RPMI8226 (cell line): ENCODE measurements around the gene ASB3.
"Not testable (repeated sequence)": the region's sequence is repeated elsewhere in the genome, so short reads cannot be mapped to it uniquely, and the experiment has no call there.

Source experiments
- DNase-seq: peaks from one replicate; pipeline ENCODE4 v3.0.0-alpha.2; 2015

Gene ASB3

DNA sequence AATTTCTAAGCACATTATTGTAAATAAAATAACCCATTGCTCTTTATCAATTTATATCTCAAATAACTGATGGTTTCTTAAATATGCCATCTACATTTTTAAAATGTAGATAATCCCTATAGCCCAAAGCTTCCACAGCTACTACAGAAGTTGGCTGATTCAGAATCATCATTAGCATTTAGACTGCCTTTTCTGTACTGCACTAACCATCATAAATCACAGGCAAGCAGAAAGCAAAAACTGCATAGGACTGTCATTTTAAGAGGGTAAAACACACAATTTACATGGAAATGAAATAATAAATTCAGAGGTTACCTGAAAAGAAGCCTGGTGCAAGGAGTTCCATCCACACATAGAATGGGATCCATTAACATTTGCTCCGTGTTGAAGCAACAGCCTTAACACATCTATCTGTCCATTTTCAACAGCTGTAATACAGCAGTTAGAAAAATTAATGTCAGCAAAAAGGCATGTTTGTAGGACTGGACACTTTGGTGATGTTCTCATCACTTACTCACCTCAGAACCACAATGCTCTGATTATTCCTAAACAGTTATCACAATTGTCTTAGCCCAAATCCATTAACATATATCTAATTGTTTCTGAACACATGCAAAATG is 57.5 kb downstream of the ASB3 start:
- DNase-seq: no peak

DNA sequence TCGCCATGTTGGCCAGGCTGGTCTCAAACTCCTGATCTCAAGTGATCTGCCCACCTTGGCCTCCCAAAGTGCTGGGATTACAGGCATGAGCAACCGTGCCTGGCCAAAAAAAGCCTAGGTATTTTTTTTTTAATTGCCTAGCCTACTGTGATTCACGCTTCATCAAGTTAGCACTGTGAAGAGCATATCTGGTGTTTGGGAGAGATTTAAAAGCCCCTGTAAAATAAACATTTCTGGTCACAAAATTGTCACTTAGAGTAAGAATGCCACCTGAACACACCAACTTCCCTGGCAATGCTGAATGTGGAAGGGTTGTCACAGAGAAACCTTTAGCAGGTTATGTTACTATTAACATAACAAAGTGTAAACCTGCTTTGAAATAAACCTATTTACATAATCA is 58.8 kb downstream of the ASB3 start:
- DNase-seq: no peak

DNA sequence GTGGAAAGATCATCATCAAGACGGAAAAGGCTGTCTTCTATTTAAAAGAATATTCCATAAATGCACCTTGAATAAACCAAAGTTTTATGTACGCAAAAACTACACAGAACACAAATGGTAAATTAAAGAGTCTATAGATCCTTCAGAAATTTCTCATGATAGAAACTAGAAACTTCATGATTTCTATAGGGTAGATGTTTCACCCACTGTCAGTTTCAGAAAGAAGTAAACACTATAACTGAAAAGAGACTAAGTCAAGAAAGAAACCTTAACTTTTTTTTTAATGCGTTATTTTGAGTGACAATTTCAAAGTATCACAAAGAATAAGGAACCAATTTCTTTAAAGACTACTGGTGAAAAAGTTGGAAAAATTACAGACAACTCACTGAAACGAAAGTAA is 61.1 kb downstream of the ASB3 start:
- no peak for DNase-seq

DNA sequence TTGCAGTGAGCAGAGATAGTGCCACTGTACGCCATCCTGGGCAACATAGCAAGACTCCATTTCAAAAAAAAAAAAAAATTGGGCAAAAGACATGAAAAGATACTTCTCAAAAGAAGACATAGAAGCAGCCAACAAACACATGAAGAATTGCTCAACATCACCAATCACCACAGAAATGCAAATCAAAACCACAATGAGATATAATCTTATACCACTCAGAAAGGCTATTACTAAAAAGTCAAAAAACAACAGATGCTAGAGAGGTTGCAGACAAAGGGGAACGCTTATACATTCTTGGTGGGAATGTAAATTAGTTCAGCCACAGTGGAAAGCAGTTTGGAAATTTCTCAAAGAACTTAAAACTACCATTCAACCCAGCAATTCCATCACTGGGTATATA is 62.2 kb downstream of the ASB3 start:
- DNase-seq: no peak

DNA sequence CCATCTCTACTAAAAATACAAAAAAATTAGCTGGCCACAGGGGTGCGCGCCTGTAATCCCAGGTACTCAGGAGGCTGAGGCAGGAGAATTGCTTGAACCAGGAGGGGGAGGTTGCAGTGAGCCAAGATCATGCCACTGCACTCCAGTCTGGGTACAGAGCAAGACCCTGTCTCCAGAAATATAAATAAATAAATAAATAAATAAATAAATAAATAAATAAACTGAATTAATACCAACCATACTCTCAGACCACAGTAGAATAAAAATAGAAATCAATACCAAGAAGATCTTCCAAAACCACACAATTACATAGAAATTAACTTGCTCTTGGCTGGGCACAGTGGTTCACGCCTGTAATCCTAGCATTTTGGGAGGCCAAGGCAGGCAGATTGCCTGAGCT is 65.8 kb downstream of the ASB3 start:
- DNase-seq: not testable (repeated sequence)

DNA sequence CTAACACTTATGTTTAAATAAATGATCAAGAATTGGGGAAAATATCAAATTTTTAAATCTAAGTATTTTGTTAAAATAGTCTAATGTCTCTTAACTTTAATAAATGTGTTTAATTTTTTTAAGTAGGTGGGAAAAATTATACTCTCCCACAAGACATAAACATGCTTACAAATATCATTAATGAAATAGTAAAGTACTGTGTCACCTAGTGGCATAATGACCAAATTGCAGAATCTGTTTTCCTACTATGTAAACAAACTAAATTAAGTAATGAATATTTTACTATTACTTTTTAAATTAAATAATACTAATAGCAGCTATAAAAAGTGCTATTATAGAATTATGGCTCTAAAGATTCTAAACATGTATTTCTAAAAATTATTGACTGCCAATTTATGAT is 71.2 kb downstream of the ASB3 start:
- DNase-seq: peak; percentile 4

DNA sequence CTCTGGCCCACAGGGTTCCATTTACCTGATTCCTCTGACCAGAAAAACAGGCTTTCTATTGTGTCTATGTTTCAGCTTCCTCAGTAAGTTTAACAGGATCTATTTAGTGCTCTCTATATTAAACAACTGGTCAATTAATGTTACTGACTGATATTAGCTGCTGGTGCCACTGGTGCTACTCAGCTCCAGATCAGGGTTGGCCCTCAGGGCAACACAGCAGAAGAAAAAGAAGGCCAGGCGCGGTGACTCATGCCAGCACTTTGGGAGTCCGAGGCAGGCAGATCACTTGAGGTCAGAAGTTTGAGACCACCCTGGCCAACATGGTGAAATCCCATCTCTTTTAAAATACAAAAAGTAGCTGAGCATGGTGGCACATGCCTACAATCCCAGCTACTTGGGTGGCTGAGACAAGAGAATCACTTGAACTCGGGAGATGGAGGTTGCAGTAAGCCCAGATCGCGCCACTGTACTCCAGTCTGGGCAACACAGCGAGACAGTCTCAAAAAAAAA is 75.4 kb downstream of the ASB3 start:
- DNase-seq: no peak

DNA sequence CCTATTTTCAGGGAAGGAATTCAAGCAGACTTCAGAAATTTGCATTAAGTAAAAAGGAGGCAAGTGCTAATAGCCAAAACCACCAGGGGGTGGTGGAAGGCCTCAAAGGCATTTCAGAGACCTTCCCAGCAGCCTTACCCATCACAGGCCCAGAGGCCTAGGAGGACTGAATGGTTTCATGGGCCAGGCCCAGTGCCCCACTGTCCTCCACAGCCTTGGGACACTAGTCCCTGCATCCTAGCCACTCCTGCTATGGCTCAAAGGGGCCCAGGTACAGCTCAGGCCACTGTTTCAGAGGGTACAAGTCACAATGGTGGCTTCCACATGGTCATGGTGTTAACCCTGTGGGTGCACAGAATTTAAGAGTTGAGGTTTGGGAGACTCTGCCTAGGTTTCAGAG is 77.8 kb downstream of the ASB3 start:
- no peak for DNase-seq

DNA sequence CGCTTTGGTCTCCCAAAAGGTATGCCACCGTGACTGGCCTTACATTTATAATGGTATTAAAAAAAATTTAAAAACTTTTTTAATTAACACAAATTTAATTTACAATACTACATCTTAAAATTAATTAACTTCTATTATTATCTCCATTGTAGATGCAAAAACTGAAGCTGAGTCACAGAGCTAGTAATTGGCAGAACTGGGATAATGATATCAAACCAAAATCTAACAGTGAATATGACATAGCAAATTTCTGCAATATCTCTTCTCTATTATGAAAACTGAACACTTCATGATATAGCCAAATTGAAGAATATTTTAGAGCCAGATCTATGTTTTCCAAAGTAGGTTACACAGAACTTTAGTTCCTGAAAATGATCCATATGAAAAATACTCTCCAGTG is 85.5 kb downstream of the ASB3 start:
- DNase-seq: no peak

DNA sequence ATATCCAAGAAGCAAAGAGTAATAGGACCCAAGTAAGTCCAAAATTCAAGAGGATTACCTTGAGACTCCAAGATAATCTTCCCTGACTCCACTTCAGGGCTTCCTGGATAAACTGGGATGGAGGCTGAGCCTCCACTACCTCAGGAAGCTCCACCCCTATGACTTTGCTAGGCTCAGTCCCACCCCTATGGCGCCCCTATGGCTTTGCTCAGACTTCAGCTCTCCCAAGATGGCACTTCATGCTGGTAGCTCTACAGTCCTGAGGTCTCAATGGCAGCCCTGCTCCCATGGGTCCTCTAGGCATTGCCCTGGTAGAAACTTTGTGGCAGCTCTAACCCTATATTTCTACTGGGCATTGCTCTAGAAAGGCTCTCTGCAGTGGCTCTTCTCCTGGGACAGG is 89.1 kb downstream of the ASB3 start:
- no peak for DNase-seq

DNA sequence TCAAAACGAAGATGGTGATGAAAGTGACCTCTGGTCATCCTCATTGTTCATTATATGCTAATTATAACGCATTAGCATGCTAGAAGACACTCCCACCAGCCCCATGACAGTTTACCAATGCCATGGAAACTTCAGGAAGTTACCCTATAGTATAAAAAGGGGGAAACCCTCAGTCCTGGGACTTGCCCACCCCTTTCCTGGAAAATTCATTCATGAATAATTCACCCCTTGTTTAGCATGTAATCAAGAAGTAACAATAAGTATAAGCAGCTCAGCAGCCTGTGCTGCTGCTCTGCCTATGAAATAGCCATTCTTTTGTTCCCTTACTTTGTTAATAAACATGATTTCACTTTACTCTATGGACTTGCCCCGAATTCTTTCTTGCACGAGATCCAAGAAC is 89.7 kb downstream of the ASB3 start:
- DNase-seq: no peak

DNA sequence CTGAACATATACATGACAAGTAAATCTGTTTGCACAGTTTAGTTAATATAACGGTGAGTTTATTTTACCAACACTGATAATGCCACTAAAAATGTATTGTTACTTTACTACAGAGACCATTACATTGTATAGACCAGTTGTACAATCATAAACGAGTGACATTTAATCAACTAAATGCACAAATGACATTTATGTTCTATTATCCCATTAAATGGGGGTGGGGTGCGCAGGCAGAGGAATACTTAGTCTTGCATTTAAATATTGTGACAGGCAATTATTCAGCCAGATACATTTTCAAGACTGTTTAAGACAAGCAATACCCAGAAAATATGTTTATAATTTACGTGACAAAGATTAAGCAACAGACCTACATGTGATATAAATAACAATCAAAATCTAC is 91.2 kb downstream of the ASB3 start:
- no peak for DNase-seq

DNA sequence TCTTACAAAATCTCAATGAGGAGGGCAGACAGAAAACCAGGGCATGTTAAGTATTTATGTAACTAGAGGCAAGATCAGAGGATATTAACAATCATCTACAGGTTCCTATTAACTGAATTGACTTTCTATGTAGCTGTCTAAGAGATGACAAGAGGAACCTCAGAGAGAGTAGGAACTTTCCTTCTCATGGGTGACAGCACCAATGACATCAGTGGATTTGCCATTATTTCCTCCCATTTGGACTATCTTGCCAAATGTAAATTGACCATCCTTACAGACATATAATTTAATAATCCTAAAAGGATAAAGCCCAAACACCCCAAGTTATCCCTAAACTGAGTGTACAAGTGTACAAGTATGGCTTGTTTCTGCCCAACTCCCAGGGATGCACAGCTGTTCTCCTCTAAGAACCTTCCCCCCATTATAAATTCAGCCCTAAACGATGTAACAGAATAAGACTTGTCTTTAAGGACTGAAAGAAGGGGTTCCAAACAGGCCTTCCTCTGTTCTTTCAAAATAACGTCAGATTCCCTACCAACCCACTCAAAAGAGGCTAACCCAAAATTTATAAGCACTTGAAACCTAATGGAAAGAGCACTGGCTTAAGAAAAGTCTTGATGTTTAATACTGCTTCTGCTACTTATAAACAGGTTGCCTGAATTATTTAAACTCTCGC is 92.5 kb downstream of the ASB3 start:
- DNase-seq: no peak

DNA sequence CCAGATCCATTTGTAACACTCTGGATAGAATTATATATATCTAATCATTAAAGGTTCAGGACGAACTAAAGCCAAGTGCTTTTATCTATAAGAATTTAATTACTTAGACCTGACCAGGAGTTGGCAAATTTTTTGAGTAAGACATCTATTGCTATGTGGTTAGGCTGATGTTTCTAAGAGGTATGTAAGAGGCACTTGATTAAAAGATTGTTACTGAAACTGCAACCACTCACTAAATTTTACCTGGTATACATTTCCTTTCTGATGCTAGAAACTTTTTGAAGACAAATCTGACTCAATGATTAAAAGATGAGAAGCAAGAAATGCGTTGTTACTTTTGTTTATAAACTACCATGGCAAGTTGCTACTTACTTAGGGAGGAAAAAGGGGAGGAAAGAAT is 95.9 kb downstream of the ASB3 start:
- no peak for DNase-seq

DNA sequence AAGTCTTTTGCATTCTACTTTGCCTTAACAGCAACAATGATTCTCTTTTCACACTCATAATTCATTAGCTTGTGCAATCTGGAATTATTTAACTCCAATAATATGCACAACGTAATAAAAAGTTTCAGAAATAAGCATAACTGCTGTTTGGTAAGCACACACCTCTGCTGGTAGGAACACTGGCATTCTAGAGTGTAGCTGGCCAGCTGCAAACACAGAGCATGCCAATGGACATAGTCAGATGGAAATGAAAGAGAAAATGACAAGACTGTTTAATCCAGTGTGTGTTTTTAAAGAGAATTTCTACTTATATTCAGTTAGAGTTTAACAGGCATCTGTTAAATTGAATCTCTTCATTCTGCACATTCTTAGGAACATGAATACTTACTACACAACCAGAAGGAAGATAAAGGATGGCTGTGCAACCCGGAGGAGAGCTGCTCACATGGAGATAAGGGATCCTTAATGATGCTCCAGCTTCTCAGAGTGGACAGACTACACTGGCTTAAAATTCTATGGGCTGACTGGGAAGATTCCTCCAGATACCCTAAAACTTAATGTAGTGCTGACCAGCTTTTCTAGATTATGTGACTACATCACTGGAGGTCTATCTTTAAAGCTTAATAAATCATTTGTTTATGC is 113.8 kb downstream of the ASB3 start:
- no peak for DNase-seq

DNA sequence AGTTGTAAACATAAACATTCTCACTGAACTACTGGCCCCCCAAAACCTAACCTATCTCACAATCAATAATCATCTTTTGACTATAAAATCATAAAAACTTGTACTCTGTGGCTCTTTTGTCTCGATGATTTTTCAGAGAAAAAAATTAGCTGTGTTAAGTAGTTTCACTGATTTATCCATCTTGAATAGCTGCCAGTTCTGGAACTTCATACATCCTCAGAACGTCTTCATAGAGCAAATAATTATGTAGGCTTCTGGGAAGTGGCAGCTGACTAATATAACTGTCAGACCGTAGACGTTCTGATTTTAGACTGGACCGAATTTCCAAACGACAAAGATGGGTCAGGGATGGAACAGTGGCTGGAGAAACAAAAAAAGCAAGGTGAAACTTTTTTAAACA is 116.4 kb downstream of the ASB3 start:
- no peak for DNase-seq

DNA sequence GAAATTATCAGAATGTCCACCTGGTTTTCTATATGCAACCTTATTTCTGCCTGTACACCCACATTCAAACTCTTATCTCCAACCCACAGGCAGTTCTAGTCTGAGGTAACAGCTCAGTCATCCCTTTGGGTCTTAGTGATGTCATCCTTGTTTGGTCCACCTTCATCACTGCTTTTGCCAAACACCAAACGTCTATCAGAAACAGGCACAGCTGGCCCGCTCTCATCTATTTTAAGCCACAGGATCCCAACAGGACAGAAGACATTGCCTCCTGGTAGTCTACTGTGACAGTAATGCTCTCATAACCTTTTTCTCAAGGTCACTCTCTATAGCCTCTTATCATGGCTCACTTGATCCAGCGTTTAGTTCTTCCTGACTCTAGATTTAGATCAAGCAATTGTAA is 118.1 kb downstream of the ASB3 start:
- DNase-seq: no peak

DNA sequence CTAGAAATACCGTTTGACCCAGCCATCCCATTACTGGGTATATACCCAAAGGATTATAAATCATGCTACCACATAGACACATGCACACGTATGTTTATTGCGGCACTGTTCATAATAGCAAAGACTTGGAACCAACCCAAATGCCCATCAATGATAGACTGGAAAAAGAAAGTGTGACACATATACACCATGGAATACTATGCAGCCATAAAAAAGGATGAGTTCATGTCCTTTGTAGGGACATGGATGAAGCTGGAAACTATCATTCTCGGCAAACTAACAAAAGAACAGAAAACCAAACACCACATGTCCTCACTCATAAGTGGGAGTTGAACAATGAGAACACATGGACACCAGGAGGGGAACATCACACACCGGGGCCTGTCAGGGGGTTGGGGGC is 119.6 kb downstream of the ASB3 start:
- DNase-seq: not testable (repeated sequence)

DNA sequence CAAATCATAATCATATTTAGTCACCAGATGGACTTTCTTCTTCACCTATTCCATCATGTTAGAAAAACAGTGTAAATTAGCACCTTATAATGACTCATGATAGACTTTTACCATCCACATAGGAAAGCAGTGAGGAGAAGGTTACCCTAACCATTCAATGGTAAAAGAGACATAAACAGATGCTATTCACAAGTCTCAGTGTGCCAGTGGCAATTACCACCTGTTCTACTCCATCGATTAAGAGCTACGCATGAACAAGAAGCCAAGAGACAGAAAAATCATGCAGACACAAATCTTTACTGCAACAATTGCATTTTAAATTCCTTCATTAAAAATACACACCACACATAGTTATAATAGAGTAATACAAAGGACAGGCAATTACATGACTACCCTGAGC is 125.9 kb downstream of the ASB3 start:
- no peak for DNase-seq

DNA sequence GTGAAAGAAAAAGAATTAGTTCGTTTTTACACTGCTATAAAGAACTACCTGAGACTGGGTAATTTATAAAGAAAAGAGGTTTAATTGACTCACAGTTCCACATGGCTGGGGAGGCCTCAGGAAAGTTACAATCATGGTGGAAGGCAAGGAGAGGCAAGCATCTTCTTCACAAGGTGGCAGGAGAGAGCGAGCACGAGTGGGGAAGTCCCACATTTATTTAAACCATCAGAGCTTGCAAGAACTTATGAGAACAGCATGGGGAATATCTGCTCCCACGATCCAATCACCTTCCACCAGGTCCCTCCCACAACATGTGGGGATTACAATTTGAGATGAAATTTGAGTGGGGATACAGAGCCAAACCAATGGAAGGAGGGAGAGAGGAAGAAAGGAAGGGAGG is 128.3 kb downstream of the ASB3 start:
- DNase-seq: not testable (repeated sequence)

DNA sequence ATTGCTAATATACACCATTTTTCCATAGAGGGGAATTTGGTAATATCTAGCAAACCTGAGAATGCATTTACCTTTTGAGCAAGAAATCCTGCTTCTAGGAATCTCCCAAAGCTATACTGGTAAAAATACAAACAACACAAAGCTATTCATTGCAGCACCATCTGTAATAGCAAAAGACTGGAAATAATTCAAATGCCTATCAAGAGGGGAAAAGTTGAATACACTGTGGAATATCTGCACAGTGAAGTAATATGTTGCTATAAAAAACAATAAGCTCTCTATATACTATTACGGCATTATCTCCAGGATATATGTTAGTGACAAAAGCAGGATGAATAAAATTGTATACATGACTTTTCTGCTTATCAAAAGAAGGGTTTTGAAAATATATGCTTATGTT is 131.5 kb downstream of the ASB3 start:
- DNase-seq: no peak

DNA sequence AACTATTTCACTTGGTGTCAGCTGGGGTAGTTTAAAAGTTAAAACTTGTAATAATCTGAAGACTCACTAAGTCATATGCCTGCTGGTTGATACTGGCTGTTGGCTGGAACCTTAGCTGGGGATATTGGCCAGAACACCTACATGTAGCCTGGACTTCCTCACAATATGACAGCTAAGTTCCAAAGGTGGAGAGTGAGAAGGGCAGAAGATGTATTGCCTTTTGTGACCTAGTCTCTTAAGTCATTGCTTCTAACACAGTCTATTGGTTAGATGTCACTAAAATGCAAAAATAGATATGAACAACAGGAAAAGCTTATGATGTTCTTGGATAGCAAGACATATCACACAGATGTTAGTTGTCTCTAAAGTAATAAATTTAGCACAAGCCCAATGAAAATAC is 132.4 kb downstream of the ASB3 start:
- no peak for DNase-seq

DNA sequence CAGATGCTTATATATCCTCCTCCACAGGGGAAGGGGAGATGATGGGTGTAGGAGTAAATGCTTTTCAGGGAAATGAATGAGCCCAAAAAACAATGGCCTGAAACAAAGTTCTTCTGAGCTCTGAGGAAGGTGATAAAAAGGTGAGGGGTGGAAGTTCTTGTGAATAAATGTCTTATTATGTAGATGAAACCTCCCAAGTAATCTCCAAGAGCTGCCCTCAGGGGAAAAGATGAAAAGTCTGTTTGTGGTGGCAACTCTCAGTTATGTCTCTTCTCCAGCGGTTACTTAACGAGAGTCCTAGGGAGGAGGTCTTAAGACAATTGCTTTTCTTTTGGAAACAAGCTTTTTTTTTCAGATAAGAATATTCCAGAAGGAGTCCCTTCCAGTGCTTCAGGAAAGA is 134.6 kb downstream of the ASB3 start:
- DNase-seq: no peak

DNA sequence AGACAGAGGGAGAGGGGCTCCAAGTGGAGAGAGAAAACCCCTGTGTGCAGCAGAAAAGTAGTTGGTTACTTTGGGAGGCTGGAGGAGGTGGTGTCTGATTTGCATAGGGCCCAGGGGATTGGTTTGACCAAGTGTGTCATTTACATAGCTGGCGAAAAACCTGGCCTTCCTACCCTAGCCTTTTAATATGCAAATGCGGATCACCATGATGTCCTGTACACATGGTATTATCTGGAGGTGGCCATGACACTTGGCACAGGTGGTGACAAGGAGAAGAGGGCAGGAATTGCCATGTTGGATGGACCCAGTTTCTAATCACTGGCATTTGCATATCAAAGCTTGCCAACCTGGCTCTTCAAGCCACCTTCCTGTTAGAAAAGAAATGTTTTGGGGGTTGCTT is 140.0 kb downstream of the ASB3 start:
- DNase-seq: no peak

DNA sequence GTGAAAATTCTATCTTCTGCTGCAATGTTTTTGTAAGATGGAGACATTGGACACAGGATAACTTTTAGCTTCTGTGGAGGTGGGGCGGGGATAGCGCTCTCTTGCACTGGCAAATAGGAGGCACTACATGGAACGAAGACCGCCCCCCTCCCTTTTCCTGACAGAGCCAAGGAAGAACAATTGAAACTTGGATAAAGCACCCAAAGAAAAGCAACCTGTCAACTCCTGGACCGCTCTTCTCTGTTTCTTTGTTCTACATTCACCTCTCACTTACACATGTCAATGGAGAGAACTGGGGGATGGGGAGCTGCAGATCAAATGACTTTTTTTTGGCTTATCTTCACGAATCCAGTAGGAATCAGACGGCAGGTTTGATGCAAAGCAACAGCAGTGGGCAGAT is 145.5 kb downstream of the ASB3 start:
- DNase-seq: no peak
